ENCODE data around the gene CCDC90B. TPM values are rescaled to one million over a fixed set of nuclear protein-coding genes. Genes with fewer than 3 reads are reported as not detected.
A peak's percentile ranks its signal among the peaks of the same experiment; 100 is the strongest.

The CCDC90B gene
- total and polyA plus RNA-seq, 4 donors = 18.8 to 40.5 (median 28.1) TPM

DNA sequence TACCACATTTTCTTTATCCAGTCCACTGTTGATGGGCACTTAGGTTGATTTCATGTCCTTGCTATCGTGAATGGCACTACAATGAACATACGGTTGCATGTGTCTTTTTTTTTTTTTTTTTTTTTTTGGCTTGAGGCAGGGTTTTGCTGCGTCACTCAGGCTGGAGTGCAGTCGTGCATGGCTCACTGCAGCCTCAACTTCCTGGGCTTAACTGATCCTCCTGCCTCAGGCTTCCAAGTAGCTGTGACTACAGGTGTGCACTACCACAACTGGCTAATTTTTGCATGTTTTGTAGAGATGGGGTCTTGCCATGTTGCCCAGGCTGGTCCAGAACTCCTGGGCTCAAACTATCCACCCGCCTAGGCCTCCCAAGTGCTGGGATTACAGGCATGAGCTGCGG lies 1.5 kb upstream of the CCDC90B start:
- DNase-seq (ENCODE audit: low spot score) = no peak
- no peak for TF ChIP-seq EGR1 (IDR thresholded peaks at IDR 0.05; ENCODE audit: low read depth in 2 of 2)
- no peak for TF ChIP-seq FOXA1 (IDR thresholded peaks at IDR 0.05)
- TF ChIP-seq GABPA (IDR thresholded peaks at IDR 0.05 in 1 of 2, conservative IDR thresholded peaks at IDR 0.05 in 1 of 2) = no peak
- TF ChIP-seq FOXA2 (IDR thresholded peaks at IDR 0.05) = no peak
- no peak for TF ChIP-seq RXRA (IDR thresholded peaks at IDR 0.05)
- no peak for TF ChIP-seq HNF4G (IDR thresholded peaks at IDR 0.05)
- no peak for TF ChIP-seq RAD21 (IDR thresholded peaks at IDR 0.05)
- TF ChIP-seq, protein P1, sequence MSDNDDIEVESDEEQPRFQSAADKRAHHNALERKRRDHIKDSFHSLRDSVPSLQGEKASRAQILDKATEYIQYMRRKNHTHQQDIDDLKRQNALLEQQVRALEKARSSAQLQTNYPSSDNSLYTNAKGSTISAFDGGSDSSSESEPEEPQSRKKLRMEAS (IDR thresholded peaks at IDR 0.05) = no peak
- no peak for TF ChIP-seq TAF1 (conservative IDR thresholded peaks at IDR 0.05)
- TF ChIP-seq JUND (IDR thresholded peaks at IDR 0.05) = no peak
- TF ChIP-seq, protein P2, sequence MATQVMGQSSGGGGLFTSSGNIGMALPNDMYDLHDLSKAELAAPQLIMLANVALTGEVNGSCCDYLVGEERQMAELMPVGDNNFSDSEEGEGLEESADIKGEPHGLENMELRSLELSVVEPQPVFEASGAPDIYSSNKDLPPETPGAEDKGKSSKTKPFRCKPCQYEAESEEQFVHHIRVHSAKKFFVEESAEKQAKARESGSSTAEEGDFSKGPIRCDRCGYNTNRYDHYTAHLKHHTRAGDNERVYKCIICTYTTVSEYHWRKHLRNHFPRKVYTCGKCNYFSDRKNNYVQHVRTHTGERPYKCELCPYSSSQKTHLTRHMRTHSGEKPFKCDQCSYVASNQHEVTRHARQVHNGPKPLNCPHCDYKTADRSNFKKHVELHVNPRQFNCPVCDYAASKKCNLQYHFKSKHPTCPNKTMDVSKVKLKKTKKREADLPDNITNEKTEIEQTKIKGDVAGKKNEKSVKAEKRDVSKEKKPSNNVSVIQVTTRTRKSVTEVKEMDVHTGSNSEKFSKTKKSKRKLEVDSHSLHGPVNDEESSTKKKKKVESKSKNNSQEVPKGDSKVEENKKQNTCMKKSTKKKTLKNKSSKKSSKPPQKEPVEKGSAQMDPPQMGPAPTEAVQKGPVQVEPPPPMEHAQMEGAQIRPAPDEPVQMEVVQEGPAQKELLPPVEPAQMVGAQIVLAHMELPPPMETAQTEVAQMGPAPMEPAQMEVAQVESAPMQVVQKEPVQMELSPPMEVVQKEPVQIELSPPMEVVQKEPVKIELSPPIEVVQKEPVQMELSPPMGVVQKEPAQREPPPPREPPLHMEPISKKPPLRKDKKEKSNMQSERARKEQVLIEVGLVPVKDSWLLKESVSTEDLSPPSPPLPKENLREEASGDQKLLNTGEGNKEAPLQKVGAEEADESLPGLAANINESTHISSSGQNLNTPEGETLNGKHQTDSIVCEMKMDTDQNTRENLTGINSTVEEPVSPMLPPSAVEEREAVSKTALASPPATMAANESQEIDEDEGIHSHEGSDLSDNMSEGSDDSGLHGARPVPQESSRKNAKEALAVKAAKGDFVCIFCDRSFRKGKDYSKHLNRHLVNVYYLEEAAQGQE (IDR thresholded peaks at IDR 0.05) = no peak
- TF ChIP-seq SP1 (IDR thresholded peaks at IDR 0.05) = no peak
- TF ChIP-seq YY1 (IDR thresholded peaks at IDR 0.05) = no peak
- TF ChIP-seq HNF4A (conservative IDR thresholded peaks at IDR 0.05) = no peak
- TF ChIP-seq NR2F2 (IDR thresholded peaks at IDR 0.05) = no peak
- TF ChIP-seq, protein P3, sequence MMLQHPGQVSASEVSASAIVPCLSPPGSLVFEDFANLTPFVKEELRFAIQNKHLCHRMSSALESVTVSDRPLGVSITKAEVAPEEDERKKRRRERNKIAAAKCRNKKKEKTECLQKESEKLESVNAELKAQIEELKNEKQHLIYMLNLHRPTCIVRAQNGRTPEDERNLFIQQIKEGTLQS (IDR thresholded peaks at IDR 0.05) = no peak
- TF ChIP-seq, protein P4, sequence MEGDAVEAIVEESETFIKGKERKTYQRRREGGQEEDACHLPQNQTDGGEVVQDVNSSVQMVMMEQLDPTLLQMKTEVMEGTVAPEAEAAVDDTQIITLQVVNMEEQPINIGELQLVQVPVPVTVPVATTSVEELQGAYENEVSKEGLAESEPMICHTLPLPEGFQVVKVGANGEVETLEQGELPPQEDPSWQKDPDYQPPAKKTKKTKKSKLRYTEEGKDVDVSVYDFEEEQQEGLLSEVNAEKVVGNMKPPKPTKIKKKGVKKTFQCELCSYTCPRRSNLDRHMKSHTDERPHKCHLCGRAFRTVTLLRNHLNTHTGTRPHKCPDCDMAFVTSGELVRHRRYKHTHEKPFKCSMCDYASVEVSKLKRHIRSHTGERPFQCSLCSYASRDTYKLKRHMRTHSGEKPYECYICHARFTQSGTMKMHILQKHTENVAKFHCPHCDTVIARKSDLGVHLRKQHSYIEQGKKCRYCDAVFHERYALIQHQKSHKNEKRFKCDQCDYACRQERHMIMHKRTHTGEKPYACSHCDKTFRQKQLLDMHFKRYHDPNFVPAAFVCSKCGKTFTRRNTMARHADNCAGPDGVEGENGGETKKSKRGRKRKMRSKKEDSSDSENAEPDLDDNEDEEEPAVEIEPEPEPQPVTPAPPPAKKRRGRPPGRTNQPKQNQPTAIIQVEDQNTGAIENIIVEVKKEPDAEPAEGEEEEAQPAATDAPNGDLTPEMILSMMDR (IDR thresholded peaks at IDR 0.05; ENCODE audit: low read depth, low read length, missing input control) = no peak
- H3K36me3 ChIP-seq (ENCODE audit: control insufficient read depth in 4 of 4, insufficient read depth in 3 of 4, low read depth in 1 of 4, low read length in 3 of 4) = no peaks in the 10 kb centered on the region
- no peak overlapping the region for H3K4me3 ChIP-seq (ENCODE audit: low read depth in 1 of 3, low read length in 3 of 3)
- no peaks in the 10 kb centered on the region for H3K9me3 ChIP-seq (ENCODE audit: control insufficient read depth in 4 of 4, low read length in 3 of 4)
- H3K4me1 ChIP-seq (ENCODE audit: control insufficient read depth in 4 of 4, insufficient read depth in 4 of 4, low read length in 3 of 4) = peaks cover 9 to 31% (median 18%) of the 10 kb centered on the region in 4 donors
- no peak overlapping the region for H3K9ac ChIP-seq (ENCODE audit: low read depth in 1 of 2, low read length in 2 of 2)
- H3K27ac ChIP-seq (ENCODE audit: low read depth in 1 of 2, low read length in 2 of 2) = no peak overlapping the region
- 96% methylated on average over 6 of the region's 6 CpGs for WGBS
- no peaks in the 10 kb centered on the region for H3K27me3 ChIP-seq (ENCODE audit: control insufficient read depth in 4 of 4, insufficient read depth in 4 of 4, low read length in 3 of 4)

DNA sequence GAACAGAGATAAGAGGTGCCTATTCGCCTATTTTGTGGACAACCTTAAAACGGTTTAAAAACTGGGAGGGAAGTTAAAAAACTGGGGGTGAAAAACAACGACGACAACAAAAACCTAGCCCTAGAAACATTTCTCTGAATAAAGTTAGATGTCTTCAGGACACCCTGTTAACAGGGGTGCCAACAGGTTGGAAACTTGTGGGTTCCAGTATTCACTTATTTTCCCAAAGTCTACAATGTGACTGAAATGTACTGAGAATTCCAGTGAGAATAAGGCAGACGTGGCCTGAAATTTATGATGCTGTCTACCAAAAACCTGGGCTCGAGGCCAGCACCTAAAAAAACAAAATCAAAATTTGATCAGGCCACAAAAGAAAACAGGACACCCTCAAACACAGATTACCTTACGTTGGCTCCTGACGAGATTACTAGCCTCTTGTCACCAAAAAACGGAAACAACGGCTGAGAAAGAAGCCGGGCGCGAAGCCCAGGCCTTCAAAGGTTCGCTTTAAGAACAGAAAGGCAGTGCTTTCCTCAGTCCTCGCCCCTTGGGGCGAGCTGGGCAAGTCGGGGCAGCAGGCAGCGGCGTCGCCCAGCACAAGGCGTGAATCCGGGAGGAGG lies 906 bp downstream of the CCDC90B start:
- Histone ChIP-seq H3K9me3 (ENCODE audit: control insufficient read depth in 4 of 4, low read length in 3 of 4) (no peaks in the 10 kb centered on the region), H3K4me1 (ENCODE audit: control insufficient read depth in 4 of 4, insufficient read depth in 4 of 4, low read length in 3 of 4) (peaks cover 9 to 50% (median 27%) of the 10 kb centered on the region in 4 donors), H3K27ac (ENCODE audit: low read depth in 1 of 2, low read length in 2 of 2) (peak overlapping the region; percentile 98 to 99), H3K4me3 (ENCODE audit: low read depth in 1 of 3, low read length in 3 of 3) (peak overlapping the region; percentile 83 to 94 (median 94)), H3K9ac (ENCODE audit: low read depth in 1 of 2, low read length in 2 of 2) (peak overlapping the region; percentile 71 to 91), H3K36me3 (ENCODE audit: control insufficient read depth in 4 of 4, insufficient read depth in 3 of 4, low read depth in 1 of 4, low read length in 3 of 4) (no peaks in the 10 kb centered on the region), H3K27me3 (ENCODE audit: control insufficient read depth in 4 of 4, insufficient read depth in 4 of 4, low read length in 3 of 4) (no peaks in the 10 kb centered on the region)
- TF ChIP-seq, protein P5, sequence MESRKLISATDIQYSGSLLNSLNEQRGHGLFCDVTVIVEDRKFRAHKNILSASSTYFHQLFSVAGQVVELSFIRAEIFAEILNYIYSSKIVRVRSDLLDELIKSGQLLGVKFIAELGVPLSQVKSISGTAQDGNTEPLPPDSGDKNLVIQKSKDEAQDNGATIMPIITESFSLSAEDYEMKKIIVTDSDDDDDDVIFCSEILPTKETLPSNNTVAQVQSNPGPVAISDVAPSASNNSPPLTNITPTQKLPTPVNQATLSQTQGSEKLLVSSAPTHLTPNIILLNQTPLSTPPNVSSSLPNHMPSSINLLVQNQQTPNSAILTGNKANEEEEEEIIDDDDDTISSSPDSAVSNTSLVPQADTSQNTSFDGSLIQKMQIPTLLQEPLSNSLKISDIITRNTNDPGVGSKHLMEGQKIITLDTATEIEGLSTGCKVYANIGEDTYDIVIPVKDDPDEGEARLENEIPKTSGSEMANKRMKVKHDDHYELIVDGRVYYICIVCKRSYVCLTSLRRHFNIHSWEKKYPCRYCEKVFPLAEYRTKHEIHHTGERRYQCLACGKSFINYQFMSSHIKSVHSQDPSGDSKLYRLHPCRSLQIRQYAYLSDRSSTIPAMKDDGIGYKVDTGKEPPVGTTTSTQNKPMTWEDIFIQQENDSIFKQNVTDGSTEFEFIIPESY (IDR thresholded peaks at IDR 0.05) = no peak
- TF ChIP-seq RXRA (IDR thresholded peaks at IDR 0.05) (no peak), HNF4A (conservative IDR thresholded peaks at IDR 0.05) (no peak)
- TF ChIP-seq, protein P3 (IDR thresholded peaks at IDR 0.05) = no peak
- 1% methylated on average over 22 of the region's 22 CpGs for WGBS
- no peak for DNase-seq (ENCODE audit: low spot score)

Data from liver (tissue), 9 donors.